HepG2 (cell line): ENCODE results near the gene PHKA1.

ENCODE experiments used
- ATF2 ChIP-seq: sonication (generic); formaldehyde crosslinking; IDR thresholded peaks from 2 replicates; pipeline ENCODE4 v1.4.0; 2020; ENCODE audit warnings: missing genetic modification reagents
- CC2D1A ChIP-seq: sonication (generic); formaldehyde crosslinking; IDR thresholded peaks from 2 replicates; pipeline ENCODE4 v1.8.1; 2023; ENCODE audit warnings: mild to moderate bottlenecking, missing genetic modification reagents
- CEBPB ChIP-seq: IDR thresholded peaks from 2 replicates; pipeline ENCODE4 v1.6.1; 2011; ENCODE audit warnings: low read depth, low read length, improper control_type of control experiment, borderline replicate concordance
- CTCF ChIP-seq: sonication (generic); formaldehyde crosslinking; IDR thresholded peaks from 2 replicates; pipeline ENCODE4 v1.5.0; 2020; ENCODE audit warnings: mild to moderate bottlenecking, missing genetic modification reagents, moderate library complexity
- ETV5 ChIP-seq: IDR thresholded peaks from 2 replicates; pipeline ENCODE4 v1.6.1; 2018; ENCODE audit warnings: missing biosample characterization, missing genetic modification reagents, inconsistent platforms, borderline replicate concordance
- HNRNPH1 ChIP-seq: fragments of 200-400 bp; formaldehyde crosslinking; optimal IDR thresholded peaks from 2 replicates; pipeline ENCODE3; 2017; ENCODE audit warnings: mild to moderate bottlenecking, low read depth, low read length
- ISX ChIP-seq: sonication (generic); formaldehyde crosslinking; conservative IDR thresholded peaks from 2 replicates; pipeline ENCODE4 v1.5.0; 2020; ENCODE audit warnings: missing genetic modification reagents
- POLR2AphosphoS5 ChIP-seq: IDR thresholded peaks from 2 replicates; pipeline ENCODE4 v1.6.1; 2012; ENCODE audit warnings: low read depth, low read length
- REST ChIP-seq, 2 experiments: IDR thresholded peaks; 2 replicates each; pipeline ENCODE4 v1.6.1; 2011 to 2012; ENCODE audit warnings: low read length in 2 of 2, borderline replicate concordance in 1 of 2, low read depth in 1 of 2, mild to moderate bottlenecking in 1 of 2, moderate library complexity in 1 of 2

- TF ChIP-seq CEBPB (no peak), REST (IDR thresholded peaks at IDR 0.05; ENCODE audit: borderline replicate concordance in 1 of 2, low read depth in 1 of 2, low read length in 2 of 2) (no peak), CC2D1A (CRISPR knock-in tag) (no peak), HNRNPH1 (no peak), ETV5 (CRISPR knock-in tag) (no peak), ATF2 (no peak), CTCF (CRISPR knock-in tag) (no peak), ISX (CRISPR knock-in tag) (no peak), POLR2AphosphoS5 (no peak)
Observed at GRCh38 chrX:72685018-72685417, 29.1 kb downstream of the PHKA1 start.
